Measurements from ENCODE around the gene KRT2. TPM values are rescaled to one million over a fixed set of nuclear protein-coding genes. Genes with fewer than 3 reads are reported as not detected.

Gene KRT2
- polyA plus RNA-seq, 2 of the 4 experiments (the other 2 are of a cell fraction): 0.09 TPM; not detected in 1

- TF ChIP-seq PHF8 (IDR thresholded peaks at IDR 0.05; ENCODE audit: borderline replicate concordance, low read depth) (no peak), CHD4 (IDR thresholded peaks at IDR 0.05; ENCODE audit: borderline replicate concordance) (no peak), SMC3 (IDR thresholded peaks at IDR 0.05) (no peak), TP53 (CRISPR knock-in tag; IDR thresholded peaks at IDR 0.05) (no peak), CHD2 (IDR thresholded peaks at IDR 0.05; ENCODE audit: low read length, partially characterized antibody) (no peak), CEBPB (IDR thresholded peaks at IDR 0.05) (no peak)
- TF ChIP-seq, protein P1, sequence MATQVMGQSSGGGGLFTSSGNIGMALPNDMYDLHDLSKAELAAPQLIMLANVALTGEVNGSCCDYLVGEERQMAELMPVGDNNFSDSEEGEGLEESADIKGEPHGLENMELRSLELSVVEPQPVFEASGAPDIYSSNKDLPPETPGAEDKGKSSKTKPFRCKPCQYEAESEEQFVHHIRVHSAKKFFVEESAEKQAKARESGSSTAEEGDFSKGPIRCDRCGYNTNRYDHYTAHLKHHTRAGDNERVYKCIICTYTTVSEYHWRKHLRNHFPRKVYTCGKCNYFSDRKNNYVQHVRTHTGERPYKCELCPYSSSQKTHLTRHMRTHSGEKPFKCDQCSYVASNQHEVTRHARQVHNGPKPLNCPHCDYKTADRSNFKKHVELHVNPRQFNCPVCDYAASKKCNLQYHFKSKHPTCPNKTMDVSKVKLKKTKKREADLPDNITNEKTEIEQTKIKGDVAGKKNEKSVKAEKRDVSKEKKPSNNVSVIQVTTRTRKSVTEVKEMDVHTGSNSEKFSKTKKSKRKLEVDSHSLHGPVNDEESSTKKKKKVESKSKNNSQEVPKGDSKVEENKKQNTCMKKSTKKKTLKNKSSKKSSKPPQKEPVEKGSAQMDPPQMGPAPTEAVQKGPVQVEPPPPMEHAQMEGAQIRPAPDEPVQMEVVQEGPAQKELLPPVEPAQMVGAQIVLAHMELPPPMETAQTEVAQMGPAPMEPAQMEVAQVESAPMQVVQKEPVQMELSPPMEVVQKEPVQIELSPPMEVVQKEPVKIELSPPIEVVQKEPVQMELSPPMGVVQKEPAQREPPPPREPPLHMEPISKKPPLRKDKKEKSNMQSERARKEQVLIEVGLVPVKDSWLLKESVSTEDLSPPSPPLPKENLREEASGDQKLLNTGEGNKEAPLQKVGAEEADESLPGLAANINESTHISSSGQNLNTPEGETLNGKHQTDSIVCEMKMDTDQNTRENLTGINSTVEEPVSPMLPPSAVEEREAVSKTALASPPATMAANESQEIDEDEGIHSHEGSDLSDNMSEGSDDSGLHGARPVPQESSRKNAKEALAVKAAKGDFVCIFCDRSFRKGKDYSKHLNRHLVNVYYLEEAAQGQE (IDR thresholded peaks at IDR 0.05): no peak
These were observed 33.1 kb downstream of the KRT2 start (continued) for GRCh38 chr12:52618866-52619265.

DNA sequence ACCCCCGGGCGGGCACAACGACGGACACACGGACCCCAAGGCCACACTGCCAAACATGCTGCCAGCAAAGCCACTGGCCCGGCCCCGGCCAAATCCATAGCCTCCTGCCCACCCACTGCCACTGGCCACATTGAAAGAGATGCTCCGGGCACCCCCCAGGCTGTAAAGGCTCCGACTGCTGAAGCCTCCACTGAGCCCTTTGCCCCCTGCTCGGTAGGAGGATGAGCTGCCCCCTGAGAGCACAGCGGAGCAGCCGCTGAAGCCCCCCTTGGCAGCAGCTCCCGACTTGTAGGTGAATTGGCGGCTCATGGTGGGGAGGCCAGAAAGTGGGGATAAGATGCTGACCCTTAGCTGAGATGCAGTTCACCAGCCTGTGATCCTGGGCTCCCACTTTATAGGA is 33.8 kb downstream of the KRT2 start, which contains the start of gene KRT73:
Gene KRT73, minus strand, starts transcription at position 344 of the 400 bp plus-strand sequence. Its CDS starts 35 bp downstream, at position 309.
- Histone ChIP-seq H3K9me3 (no peaks in the 10 kb centered on the region), H3K27ac (no peak within 1 kb of the TSS), H3K4me2 (no peak within 1 kb of the TSS), H3K4me1 (no peaks in the 10 kb centered on the region), H3K4me3 (no peak within 1 kb of the TSS)
- DNase-seq (ENCODE audit: low read depth in 1 of 2, low spot score in 1 of 2): no peak
- POLR2A ChIA-PET: no interaction called here
- CTCF ChIA-PET: interaction anchor here (2.5 kb wide), 1 partner anchor 252 kb away, joined by 6 read pairs; no protein-coding TSS in a partner anchor
- TF ChIP-seq, protein P2, sequence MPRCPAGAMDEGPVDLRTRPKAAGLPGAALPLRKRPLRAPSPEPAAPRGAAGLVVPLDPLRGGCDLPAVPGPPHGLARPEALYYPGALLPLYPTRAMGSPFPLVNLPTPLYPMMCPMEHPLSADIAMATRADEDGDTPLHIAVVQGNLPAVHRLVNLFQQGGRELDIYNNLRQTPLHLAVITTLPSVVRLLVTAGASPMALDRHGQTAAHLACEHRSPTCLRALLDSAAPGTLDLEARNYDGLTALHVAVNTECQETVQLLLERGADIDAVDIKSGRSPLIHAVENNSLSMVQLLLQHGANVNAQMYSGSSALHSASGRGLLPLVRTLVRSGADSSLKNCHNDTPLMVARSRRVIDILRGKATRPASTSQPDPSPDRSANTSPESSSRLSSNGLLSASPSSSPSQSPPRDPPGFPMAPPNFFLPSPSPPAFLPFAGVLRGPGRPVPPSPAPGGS (IDR thresholded peaks at IDR 0.05): no peak
- TF ChIP-seq SMC3 (IDR thresholded peaks at IDR 0.05): no peak
- TF ChIP-seq, protein P3, sequence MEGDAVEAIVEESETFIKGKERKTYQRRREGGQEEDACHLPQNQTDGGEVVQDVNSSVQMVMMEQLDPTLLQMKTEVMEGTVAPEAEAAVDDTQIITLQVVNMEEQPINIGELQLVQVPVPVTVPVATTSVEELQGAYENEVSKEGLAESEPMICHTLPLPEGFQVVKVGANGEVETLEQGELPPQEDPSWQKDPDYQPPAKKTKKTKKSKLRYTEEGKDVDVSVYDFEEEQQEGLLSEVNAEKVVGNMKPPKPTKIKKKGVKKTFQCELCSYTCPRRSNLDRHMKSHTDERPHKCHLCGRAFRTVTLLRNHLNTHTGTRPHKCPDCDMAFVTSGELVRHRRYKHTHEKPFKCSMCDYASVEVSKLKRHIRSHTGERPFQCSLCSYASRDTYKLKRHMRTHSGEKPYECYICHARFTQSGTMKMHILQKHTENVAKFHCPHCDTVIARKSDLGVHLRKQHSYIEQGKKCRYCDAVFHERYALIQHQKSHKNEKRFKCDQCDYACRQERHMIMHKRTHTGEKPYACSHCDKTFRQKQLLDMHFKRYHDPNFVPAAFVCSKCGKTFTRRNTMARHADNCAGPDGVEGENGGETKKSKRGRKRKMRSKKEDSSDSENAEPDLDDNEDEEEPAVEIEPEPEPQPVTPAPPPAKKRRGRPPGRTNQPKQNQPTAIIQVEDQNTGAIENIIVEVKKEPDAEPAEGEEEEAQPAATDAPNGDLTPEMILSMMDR (IDR thresholded peaks at IDR 0.05): no peak
- 58% methylated on average over 5 of the region's 14 CpGs for WGBS (ENCODE audit: missing lambda C conversion rate)
- no peak for FAIRE-seq
- no peak for ATAC-seq

- WGBS (ENCODE audit: missing lambda C conversion rate): 57% methylated on average over 7 of the region's 7 CpGs
- TF ChIP-seq MAFK (IDR thresholded peaks at IDR 0.05; ENCODE audit: partially characterized antibody) (no peak), BHLHE40 (IDR thresholded peaks at IDR 0.05; ENCODE audit: low read depth, low read length) (no peak), JUNB (IDR thresholded peaks at IDR 0.05) (no peak), HEYL (CRISPR knock-in tag; IDR thresholded peaks at IDR 0.05) (no peak)
- ChIA-PET CTCF (interaction anchor here (2.5 kb wide), 1 partner anchor 253 kb away, joined by 6 read pairs; no protein-coding TSS in a partner anchor), POLR2A (no interaction called here)
- Histone ChIP-seq H3K4me3 (no peak overlapping the region), H3K27ac (no peak overlapping the region), H3K4me1 (no peaks in the 10 kb centered on the region), H3K9me3 (no peaks in the 10 kb centered on the region), H3K4me2 (no peak overlapping the region)
- ATAC-seq (no peak; a peak in 1 of 6 replicates), FAIRE-seq (no peak), DNase-seq (ENCODE audit: low read depth in 1 of 2, low spot score in 1 of 2) (no peak)
These were observed 34.6 kb downstream of the KRT2 start for GRCh38 chr12:52617403-52617785.
